H9 (cell line): ENCODE measurements around the gene DEPP1. TPM values are rescaled to one million over a fixed set of nuclear protein-coding genes. Genes with fewer than 3 reads are reported as not detected.
A peak's percentile ranks its signal among the peaks of the same experiment; 100 is the strongest.

Experiments
- DNase-seq: peaks from one replicate; pipeline ENCODE4 v3.0.0-alpha.2; 2017
- H2AFZ ChIP-seq: one replicate; pipeline ENCODE4 v1.6.1; 2013; ENCODE audit warnings: mild to moderate bottlenecking, low read length, control low read depth, moderate library complexity
- H2AK5ac ChIP-seq: 2 replicates; pipeline ENCODE4 v1.6.1; 2013; ENCODE audit warnings: low read length, control low read depth, mixed read lengths; ENCODE audit not compliant: insufficient read length
- H2BK120ac ChIP-seq: one replicate; pipeline ENCODE4 v1.6.1; 2013; ENCODE audit warnings: low read depth, mild to moderate bottlenecking, low read length, control low read depth, inconsistent platforms; ENCODE audit not compliant: poor library complexity, severe bottlenecking
- H2BK12ac ChIP-seq: 2 replicates; pipeline ENCODE4 v1.6.1; 2013; ENCODE audit warnings: low read length, control low read depth, mixed read lengths, low read depth; ENCODE audit not compliant: insufficient read length
- H2BK15ac ChIP-seq: 2 replicates; pipeline ENCODE4 v1.6.1; 2013; ENCODE audit warnings: low read depth, low read length, control low read depth
- H2BK20ac ChIP-seq: one replicate; pipeline ENCODE4 v1.6.1; 2013; ENCODE audit warnings: low read depth, mild to moderate bottlenecking, low read length, control low read depth, inconsistent platforms; ENCODE audit not compliant: poor library complexity, severe bottlenecking
- H2BK5ac ChIP-seq: 2 replicates; pipeline ENCODE4 v1.6.1; 2013; ENCODE audit warnings: low read length, control low read depth, mixed read lengths; ENCODE audit not compliant: insufficient read length
- H3K14ac ChIP-seq: 2 replicates; pipeline ENCODE4 v1.6.1; 2013; ENCODE audit warnings: low read length, control low read depth; ENCODE audit not compliant: insufficient read depth
- H3K18ac ChIP-seq: 2 replicates; pipeline ENCODE4 v1.6.1; 2013; ENCODE audit warnings: low read depth, mild to moderate bottlenecking, mixed read lengths, low read length, control low read depth; ENCODE audit not compliant: insufficient read length
- H3K23ac ChIP-seq: 2 replicates; pipeline ENCODE4 v1.6.1; 2013; ENCODE audit warnings: low read length, control low read depth, mixed read lengths, low read depth; ENCODE audit not compliant: insufficient read length
- H3K23me2 ChIP-seq: 2 replicates; pipeline ENCODE4 v1.6.1; 2013; ENCODE audit warnings: low read depth, mild to moderate bottlenecking, mixed read lengths, low read length, control low read depth; ENCODE audit not compliant: insufficient read length, poor library complexity, severe bottlenecking
- H3K27ac ChIP-seq: 2 replicates; pipeline ENCODE4 v1.5.1; 2013; ENCODE audit warnings: low read length, control low read depth, mixed read lengths, low read depth; ENCODE audit not compliant: insufficient read length
- H3K27me3 ChIP-seq: 2 replicates; pipeline ENCODE4 v1.6.1; 2013; ENCODE audit warnings: low read length, control low read depth, inconsistent platforms; ENCODE audit not compliant: insufficient read depth
- H3K4ac ChIP-seq: 2 replicates; pipeline ENCODE4 v1.6.1; 2013; ENCODE audit warnings: low read depth, mild to moderate bottlenecking, control low read depth, inconsistent platforms, low read length, moderate library complexity
- H3K4me1 ChIP-seq: 2 replicates; pipeline ENCODE4 v1.6.1; 2013; ENCODE audit warnings: low read length, control low read depth, inconsistent platforms; ENCODE audit not compliant: insufficient read depth
- H3K4me2 ChIP-seq: 2 replicates; pipeline ENCODE4 v1.6.1; 2013; ENCODE audit warnings: low read length, control low read depth, mixed read lengths; ENCODE audit not compliant: insufficient read length, insufficient read depth
- H3K56ac ChIP-seq: 2 replicates; pipeline ENCODE4 v1.6.1; 2013; ENCODE audit warnings: low read depth, mild to moderate bottlenecking, mixed read lengths, low read length, control low read depth; ENCODE audit not compliant: insufficient read length
- H3K79me1 ChIP-seq: 2 replicates; pipeline ENCODE4 v1.6.1; 2013; ENCODE audit warnings: low read depth, mild to moderate bottlenecking, moderate library complexity, low read length, control low read depth, inconsistent platforms; ENCODE audit not compliant: insufficient read depth, poor library complexity, severe bottlenecking
- H3K79me2 ChIP-seq: 2 replicates; pipeline ENCODE4 v1.6.1; 2013; ENCODE audit warnings: low read length, control low read depth, inconsistent platforms; ENCODE audit not compliant: insufficient read depth
- H3K9ac ChIP-seq: 2 replicates; pipeline ENCODE4 v1.6.1; 2013; ENCODE audit warnings: low read length, control low read depth, mixed read lengths; ENCODE audit not compliant: insufficient read length; ENCODE audit errors: extremely low read depth
- H3K9me3 ChIP-seq: one replicate; pipeline ENCODE4 v1.6.1; 2013; ENCODE audit warnings: low read depth, low read length, inconsistent platforms; ENCODE audit not compliant: control insufficient read depth
- H3T11ph ChIP-seq: one replicate; pipeline ENCODE4 v1.6.1; 2013; ENCODE audit warnings: mild to moderate bottlenecking, low read length, control low read depth, inconsistent platforms
- H4K20me1 ChIP-seq: one replicate; pipeline ENCODE4 v1.6.1; 2013; ENCODE audit not compliant: control insufficient read depth, insufficient read length, insufficient read depth
- H4K5ac ChIP-seq: 2 replicates; pipeline ENCODE4 v1.6.1; 2013; ENCODE audit warnings: low read depth, mild to moderate bottlenecking, mixed read lengths, low read length, control low read depth; ENCODE audit not compliant: insufficient read length
- H4K8ac ChIP-seq: replicated peaks from 2 replicates; pipeline ENCODE4 v1.6.1; 2013; ENCODE audit warnings: low read length, control low read depth, mixed read lengths, low read depth; ENCODE audit not compliant: insufficient read length
- H4K91ac ChIP-seq: 2 replicates; pipeline ENCODE4 v1.6.1; 2013; ENCODE audit warnings: low read depth, mild to moderate bottlenecking, moderate library complexity, mixed read lengths, low read length, control low read depth; ENCODE audit not compliant: insufficient read length
- H3K27ac Mint-ChIP-seq, 3 experiments: 2 replicates in 2 of 3; 3 replicates in 1 of 3; pipeline ENCODE4 v1.8.0; 2020 to 2021; ENCODE audit warnings: mixed read lengths in 3 of 3, mild to moderate bottlenecking in 1 of 3, moderate library complexity in 1 of 3
- H3K27me3 Mint-ChIP-seq: 2 replicates; pipeline ENCODE4 v1.8.0; 2021; ENCODE audit warnings: low read depth, mild to moderate bottlenecking, moderate library complexity, mixed read lengths
- H3K36me3 Mint-ChIP-seq, 3 experiments: 2 replicates in 2 of 3; 3 replicates in 1 of 3; pipeline ENCODE4 v1.8.0; 2020 to 2021; ENCODE audit warnings: low read depth in 3 of 3, mixed read lengths in 3 of 3; ENCODE audit not compliant: insufficient read depth in 1 of 3
- H3K4me1 Mint-ChIP-seq, 2 experiments: 2 replicates each; pipeline ENCODE4 v1.8.0; 2020; ENCODE audit warnings: mixed read lengths in 2 of 2
- H3K4me3 Mint-ChIP-seq, 2 experiments: 2 replicates in 1 of 2; 3 replicates in 1 of 2; pipeline ENCODE4 v1.8.0; 2020 to 2021; ENCODE audit warnings: mild to moderate bottlenecking in 2 of 2, mixed read lengths in 2 of 2, moderate library complexity in 1 of 2
- H3K9me3 Mint-ChIP-seq, 2 experiments: 2 replicates in 1 of 2; 3 replicates in 1 of 2; pipeline ENCODE4 v1.8.0; 2020; ENCODE audit warnings: mild to moderate bottlenecking in 2 of 2, mixed read lengths in 2 of 2, moderate library complexity in 1 of 2
- CTCF ChIP-seq: fragments of 200-600 bp; sonication (generic); conservative IDR thresholded peaks from 3 replicates; pipeline ENCODE4 v1.8.0; 2021; ENCODE audit warnings: antibody characterized with exemption, mild to moderate bottlenecking
- WGBS: extraction: QIAGEN DNeasy Blood & Tissue Kit; methylation state at CpG from one replicate; pipeline ENCODE4 v1.1.7; 2013; ENCODE audit warnings: missing lambda C conversion rate, low lambda C conversion rate, mixed read lengths; ENCODE audit not compliant: insufficient read length; ENCODE audit errors: extremely low coverage; 5-methylcytosine and 5-hydroxymethylcytosine counted together
- total RNA-seq: library from RNA; stranded (reverse); gene quantifications from 2 replicates; pipeline ENCODE4 v1.2.1, GENCODE V29; 2021

The DEPP1 gene
- total RNA-seq, 1 experiment from 2014 or later: 2.4 TPM

- Histone ChIP-seq H3T11ph (no peak overlapping the region), H2BK12ac (no peak overlapping the region), H3K14ac (no peak overlapping the region), H3K9me3 (no peaks in the 10 kb centered on the region), H3K79me2 (no peaks in the 10 kb centered on the region), H3K27ac (no peak overlapping the region), H2BK15ac (no peak overlapping the region), H2AK5ac (no peak overlapping the region), H3K27me3 (no peaks in the 10 kb centered on the region), H3K56ac (no peak overlapping the region), H2BK5ac (no peak overlapping the region), H3K4ac (no peak overlapping the region), H2BK20ac (no peak overlapping the region), H3K4me2 (no peak overlapping the region), H3K79me1 (no peaks in the 10 kb centered on the region), H2BK120ac (no peak overlapping the region), H3K9ac (no peak overlapping the region), H3K4me1 (no peaks in the 10 kb centered on the region), H2AFZ (no peak overlapping the region), H4K20me1 (no peaks in the 10 kb centered on the region), H3K23ac (no peak overlapping the region), H4K8ac (no peak overlapping the region), H4K5ac (no peak overlapping the region), H3K23me2 (no peaks in the 10 kb centered on the region), H3K18ac (no peak overlapping the region), H4K91ac (no peak overlapping the region)
- Mint-ChIP-seq H3K4me3 (no peak overlapping the region), H3K4me1 (peaks cover 0 to 5% of the 10 kb centered on the region in 2 experiments; a peak in 2 of 4 replicates), H3K27ac (no peak overlapping the region), H3K9me3 (no peaks in the 10 kb centered on the region; a peak in 2 of 5 replicates), H3K27me3 (peaks cover 20% of the 10 kb centered on the region), H3K36me3 (no peaks in the 10 kb centered on the region)
- peak; percentile 18 for DNase-seq
- TF ChIP-seq CTCF: no peak
- WGBS: no CpG with 5 or more reads among the region's 10 CpGs
These were observed 51.8 kb downstream of the DEPP1 start for GRCh38 chr10:44926751-44927351.

Other genes with a start within 250 kb of the DEPP1 start
- gene TMEM72, start 67.5 kb downstream of the DEPP1 start, total RNA-seq: not detected in 2 replicates
- 11.3 and 11.5 TPM in 2 replicates for gene RASSF4, start 19.0 kb downstream of the DEPP1 start, total RNA-seq
- 36.9 and 37.6 TPM in 2 replicates for gene ZNF22, start 22.1 kb upstream of the DEPP1 start, total RNA-seq